ENCODE results near the gene GSG1L. TPM values are rescaled to one million over a fixed set of nuclear protein-coding genes. Genes with fewer than 3 reads are reported as not detected.

The GSG1L gene
- total and polyA plus RNA-seq, 2 of the 13 experiments (the other 11 are each of a cell fraction or from before 2014, with no cell fraction given) = not detected

DNA sequence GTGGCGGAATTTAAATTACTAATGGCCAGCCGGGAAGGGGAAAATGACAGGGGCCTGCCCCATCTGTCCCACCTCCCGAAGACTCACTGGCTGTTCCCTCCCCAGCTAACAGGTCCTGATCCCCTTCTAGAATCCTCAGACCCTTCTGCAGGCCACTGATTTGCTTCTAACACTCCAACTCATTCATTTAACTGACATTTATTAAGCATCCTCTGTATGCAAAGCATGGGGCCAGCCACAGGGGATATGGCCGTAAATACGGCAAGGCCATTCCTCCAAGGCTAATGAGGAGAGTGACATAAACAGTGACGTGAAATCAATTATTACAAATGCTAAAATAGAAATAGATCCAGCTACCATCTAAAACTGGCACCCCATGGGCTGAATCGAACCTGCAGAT is 195.3 kb downstream of the GSG1L start:
- Histone ChIP-seq H3K4me1 (ENCODE audit: insufficient read depth, low read length) (no peaks in the 10 kb centered on the region), H3K9ac (ENCODE audit: insufficient read depth, low read depth, low read length) (no peak overlapping the region), H3K4me3 (replicated peaks in 1 of 3; ENCODE audit: insufficient read depth in 1 of 3, low read depth in 2 of 3, low read length in 3 of 3) (no peak overlapping the region), H3K9me3 (ENCODE audit: low read length) (no peaks in the 10 kb centered on the region), H3K27ac (ENCODE audit: extremely low read length, insufficient read depth, low read length) (no peak overlapping the region), H2AFZ (ENCODE audit: low read length) (no peak overlapping the region), H3K79me2 (ENCODE audit: insufficient read depth, low read length) (no peaks in the 10 kb centered on the region), H3K4me2 (ENCODE audit: low read depth, low read length) (no peak overlapping the region), H3K36me3 (replicated peaks in 1 of 2; ENCODE audit: control insufficient read depth in 1 of 2, insufficient read depth in 2 of 2, low read length in 2 of 2) (no peaks in the 10 kb centered on the region), H3K27me3 (ENCODE audit: control insufficient read depth in 1 of 2, insufficient read depth in 2 of 2, low read length in 2 of 2) (peaks cover 3 to 5% of the 10 kb centered on the region in 2 experiments; a peak in 1 of 5 replicates), H4K20me1 (ENCODE audit: insufficient read depth, low read length) (no peaks in the 10 kb centered on the region)
- CTCF ChIA-PET (ENCODE audit: low intra/inter-chr PET ratio, low total read pairs) = interaction anchor here (1.8 kb wide), 1 partner anchor 88 kb away, joined by 5 read pairs; no protein-coding TSS in a partner anchor
- in situ Hi-C loops (cut with HindIII; ENCODE audit: extremely low pct_ligation_motif_present, low pct_unique_long_range_greater_than_20kb) (loop anchor here (5.0 kb wide), 2 partner anchors 86 to 231 kb away; no protein-coding TSS in a partner anchor), intact Hi-C loops (cut with micrococcal nuclease; ENCODE audit: unreplicated experiment) (no loop called here)
- POLR2A ChIA-PET = no interaction called here
- DNase-seq (ENCODE audit: low spot score) (no peak), FAIRE-seq (no peak), ATAC-seq (no peak)
- TF ChIP-seq, protein P1, sequence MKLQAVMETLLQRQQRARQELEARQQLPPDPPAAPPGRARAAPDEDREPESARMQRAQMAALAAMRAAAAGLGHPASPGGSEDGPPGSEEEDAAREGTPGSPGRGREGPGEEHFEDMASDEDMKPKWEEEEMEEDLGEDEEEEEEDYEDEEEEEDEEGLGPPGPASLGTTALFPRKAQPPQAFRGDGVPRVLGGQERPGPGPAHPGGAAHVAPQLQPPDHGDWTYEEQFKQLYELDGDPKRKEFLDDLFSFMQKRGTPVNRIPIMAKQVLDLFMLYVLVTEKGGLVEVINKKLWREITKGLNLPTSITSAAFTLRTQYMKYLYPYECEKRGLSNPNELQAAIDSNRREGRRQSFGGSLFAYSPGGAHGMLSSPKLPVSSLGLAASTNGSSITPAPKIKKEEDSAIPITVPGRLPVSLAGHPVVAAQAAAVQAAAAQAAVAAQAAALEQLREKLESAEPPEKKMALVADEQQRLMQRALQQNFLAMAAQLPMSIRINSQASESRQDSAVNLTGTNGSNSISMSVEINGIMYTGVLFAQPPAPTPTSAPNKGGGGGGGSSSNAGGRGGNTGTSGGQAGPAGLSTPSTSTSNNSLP (IDR thresholded peaks at IDR 0.05; ENCODE audit: low read depth, low read length) = no peak
- TF ChIP-seq KMT2A (CRISPR knock-in tag; IDR thresholded peaks at IDR 0.05) (no peak), FOXA1 (IDR thresholded peaks at IDR 0.05) (no peak), FOXA1 (CRISPR knock-in tag; IDR thresholded peaks at IDR 0.05) (no peak), HNRNPK (IDR thresholded peaks at IDR 0.05; ENCODE audit: low read depth, low read length, poor library complexity, severe bottlenecking) (no peak), ZNF552 (CRISPR knock-in tag; IDR thresholded peaks at IDR 0.05; ENCODE audit: borderline replicate concordance) (no peak)
- TF ChIP-seq, protein P2, sequence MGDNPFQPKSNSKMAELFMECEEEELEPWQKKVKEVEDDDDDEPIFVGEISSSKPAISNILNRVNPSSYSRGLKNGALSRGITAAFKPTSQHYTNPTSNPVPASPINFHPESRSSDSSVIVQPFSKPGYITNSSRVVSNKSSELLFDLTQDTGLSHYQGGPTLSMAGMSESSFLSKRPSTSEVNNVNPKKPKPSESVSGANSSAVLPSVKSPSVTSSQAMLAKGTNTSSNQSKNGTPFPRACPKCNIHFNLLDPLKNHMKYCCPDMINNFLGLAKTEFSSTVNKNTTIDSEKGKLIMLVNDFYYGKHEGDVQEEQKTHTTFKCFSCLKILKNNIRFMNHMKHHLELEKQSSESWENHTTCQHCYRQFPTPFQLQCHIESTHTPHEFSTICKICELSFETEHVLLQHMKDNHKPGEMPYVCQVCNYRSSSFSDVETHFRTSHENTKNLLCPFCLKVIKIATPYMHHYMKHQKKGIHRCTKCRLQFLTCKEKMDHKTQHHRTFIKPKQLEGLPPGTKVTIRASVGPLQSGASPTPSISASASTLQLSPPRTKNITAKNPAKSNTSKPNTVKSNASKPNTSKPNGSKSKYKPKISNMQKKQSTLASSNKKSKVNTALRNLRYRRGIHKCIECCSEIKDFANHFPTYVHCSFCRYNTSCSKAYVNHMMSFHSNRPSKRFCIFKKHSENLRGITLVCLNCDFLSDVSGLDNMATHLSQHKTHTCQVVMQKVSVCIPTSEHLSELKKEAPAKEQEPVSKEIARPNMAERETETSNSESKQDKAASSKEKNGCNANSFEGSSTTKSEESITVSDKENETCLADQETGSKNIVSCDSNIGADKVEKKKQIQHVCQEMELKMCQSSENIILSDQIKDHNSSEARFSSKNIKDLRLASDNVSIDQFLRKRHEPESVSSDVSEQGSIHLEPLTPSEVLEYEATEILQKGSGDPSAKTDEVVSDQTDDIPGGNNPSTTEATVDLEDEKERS (CRISPR knock-in tag; IDR thresholded peaks at IDR 0.05) = no peak
- no TSS peak for BruUV-seq (replicated peaks)
- 77% methylated on average over 7 of the region's 7 CpGs for WGBS (ENCODE audit: low lambda C conversion rate)

All from HepG2 (cell line).